Fibroblast of skin of left biceps (primary cell): ENCODE measurements around the gene SLC36A4.
"Not testable (repeated sequence)": the region's sequence is repeated elsewhere in the genome, so short reads cannot be mapped to it uniquely, and the experiment has no call there.

ENCODE experiments used
- DNase-seq, 2 experiments: peaks; one replicate each; pipeline ENCODE4 v3.0.0-alpha.2; 2013; ENCODE audit warnings: low read depth in 2 of 2

The SLC36A4 gene

DNA sequence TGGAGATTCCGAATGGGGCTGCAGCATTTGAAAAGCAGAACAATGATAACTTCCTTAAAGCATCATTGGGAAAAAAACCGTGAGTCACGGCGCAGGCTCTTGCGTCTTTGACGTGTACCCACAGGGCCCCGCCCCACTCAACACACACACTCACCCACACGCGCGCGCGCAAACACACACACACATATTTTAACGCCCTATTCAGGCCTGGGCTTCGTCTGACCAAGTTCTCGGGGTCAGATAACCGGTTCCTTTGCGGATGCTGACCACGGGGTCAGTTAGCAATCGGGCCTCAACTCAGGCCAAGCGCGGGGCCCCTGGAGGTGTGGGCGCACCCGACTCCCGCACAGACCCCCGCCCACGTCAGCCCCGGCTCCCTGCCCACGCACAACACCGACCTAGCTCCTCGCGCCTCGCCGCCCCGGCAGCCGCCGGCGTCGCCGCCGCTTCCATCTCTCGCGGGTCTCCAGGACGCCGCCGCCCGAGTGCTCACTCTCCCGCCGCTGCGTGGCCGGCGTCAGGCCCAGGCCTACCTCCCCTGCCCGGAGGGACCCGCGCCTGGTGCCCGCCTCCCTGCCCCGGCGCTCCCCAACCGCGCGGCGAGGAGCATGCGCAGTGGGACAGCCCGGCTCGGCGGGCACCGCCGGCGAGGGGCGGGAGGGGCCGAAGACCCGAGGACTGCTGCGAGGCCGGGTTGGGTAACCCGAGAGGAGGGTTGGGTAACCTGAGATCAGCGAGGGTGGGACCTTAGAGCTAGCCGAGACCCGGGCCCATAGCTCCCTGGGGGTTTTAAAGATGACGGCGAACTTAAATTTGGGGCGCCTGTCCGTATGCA lies at the start of gene SLC36A4:
Gene SLC36A4, minus strand, starts transcription at position 612 of the 835 bp plus-strand sequence. Its CDS starts 159 bp downstream, at position 453.
- peak; percentile 81 to 82 for DNase-seq

DNA sequence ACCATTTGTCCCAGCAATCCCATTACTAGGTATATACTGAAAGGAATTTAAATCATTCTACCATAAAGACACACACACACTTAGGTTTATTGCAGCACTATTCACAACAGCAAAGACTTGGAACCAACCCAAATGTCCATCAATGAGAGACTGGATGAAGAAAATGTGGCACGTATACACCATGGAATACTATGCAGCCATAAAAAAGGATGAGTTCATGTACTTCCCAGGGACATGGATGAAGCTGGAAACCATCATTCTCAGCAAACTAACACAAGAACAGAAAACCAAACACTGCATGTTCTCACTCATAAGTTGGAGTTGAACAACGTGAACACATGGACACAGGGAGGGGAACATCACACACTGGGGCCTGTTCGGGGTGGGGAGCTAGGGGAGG lies 49.0 kb upstream of the SLC36A4 start:
- DNase-seq: not testable (repeated sequence)

- DNase-seq: no peak
These were observed 46.2 kb upstream of the SLC36A4 start for GRCh38 chr11:93244018-93244417.

DNA sequence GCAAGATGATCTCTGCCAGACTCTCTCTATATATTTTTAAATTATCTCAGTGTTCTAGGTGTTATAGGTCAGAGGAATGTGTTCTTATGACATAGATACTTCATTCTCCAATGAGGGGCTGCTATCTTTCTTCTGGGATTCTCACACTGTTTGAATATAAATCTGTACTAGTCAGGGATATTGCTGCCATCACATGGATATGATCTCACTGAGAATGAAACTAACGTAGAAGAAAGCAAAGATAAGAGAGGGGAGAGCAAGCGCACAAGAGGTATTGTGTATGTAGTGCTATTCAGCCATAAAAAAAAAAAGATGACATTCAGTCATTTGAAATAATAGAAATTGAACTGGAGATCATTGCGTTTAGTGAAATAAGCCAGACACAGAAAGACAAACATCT lies 42.2 kb upstream of the SLC36A4 start:
- no peak for DNase-seq

DNA sequence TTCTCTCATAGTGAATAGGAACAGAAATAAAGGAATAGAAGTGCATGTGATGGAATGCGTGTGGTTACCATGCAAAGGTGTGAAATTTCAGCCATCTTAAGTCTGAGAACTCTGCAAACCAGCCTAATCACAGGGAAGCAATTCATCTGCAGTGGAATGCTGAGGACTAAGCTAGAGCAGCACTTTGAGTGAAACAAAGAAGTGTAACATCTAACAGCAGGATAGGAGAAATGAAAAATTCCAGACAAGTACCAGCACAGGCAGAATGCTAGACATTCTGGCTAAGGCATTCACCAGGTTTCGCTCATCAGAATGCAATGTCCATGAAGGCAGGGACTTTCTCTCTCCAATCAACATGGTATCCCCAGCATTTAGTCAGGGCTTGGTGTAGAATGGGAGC lies 41.2 kb upstream of the SLC36A4 start:
- DNase-seq: no peak

DNA sequence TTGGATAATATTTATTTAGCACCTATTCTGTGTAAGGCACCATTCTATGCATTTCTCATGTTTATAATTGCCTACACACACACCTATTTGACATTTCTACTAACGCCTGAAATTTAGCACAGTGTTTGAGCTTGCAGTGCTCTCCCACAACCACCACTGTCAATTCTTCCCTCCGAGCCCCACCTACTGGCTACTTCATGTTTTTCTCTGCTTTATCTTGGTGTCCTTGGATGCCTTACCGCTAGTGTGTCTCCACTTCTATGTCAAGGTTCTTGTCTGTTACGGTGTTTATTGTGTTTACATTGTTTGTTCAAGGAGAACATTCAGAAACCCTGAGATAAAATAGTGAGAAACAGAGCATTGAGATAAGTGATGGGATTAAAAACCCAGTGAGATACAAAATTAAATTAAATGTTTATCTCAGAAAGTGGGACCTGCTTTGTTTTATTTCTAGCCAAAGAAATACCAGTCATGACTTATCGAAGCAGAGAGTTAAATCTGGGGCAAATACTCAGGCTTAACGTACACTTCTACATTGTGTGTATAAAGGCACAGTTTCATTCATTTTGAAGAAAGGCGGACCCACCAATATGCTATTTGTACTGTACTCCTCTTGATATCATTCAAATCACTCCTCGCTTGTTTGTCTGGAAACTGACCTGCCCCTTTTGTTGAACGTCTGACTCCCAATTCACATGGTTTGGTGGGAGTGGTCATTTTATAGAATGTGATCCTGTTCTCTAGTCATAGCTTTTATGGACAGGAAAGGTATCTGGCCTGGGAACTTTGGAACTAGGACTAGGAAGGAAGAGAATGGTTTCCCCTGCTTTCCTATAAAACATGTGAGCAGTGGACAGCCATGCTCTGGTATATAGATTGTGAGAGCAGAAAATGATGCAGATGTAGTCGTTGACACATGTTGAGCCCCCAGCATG lies 39.2 kb upstream of the SLC36A4 start:
- peak in 1 of 2 experiments; percentile 9 for DNase-seq

- peak; percentile 35 to 38 for DNase-seq
These were observed 36.9 kb upstream of the SLC36A4 start for GRCh38 chr11:93234602-93235207.

- no peak for DNase-seq
These were observed 32.1 kb upstream of the SLC36A4 start for GRCh38 chr11:93229876-93230275.

DNA sequence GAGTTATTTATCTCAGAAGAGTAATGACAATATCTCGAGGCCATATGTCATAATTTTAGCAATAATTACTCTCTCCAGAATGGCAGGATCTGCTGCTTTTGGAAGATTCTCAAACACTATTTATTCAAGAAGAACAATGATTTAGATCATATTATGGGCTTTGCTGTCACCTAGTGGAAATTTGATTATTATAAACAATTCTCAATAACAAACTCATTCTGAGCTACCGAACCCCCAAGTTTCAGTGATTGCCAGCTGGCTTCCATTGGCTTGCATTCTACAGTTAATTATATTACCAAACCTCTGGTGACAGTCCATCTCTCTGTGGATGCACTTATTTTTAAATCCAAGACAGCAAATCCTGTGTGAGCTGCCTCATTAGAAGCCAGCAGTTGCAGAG lies 27.9 kb upstream of the SLC36A4 start:
- no peak for DNase-seq

- DNase-seq: no peak
These were observed 23.7 kb upstream of the SLC36A4 start for GRCh38 chr11:93221539-93221938.

- no peak for DNase-seq
These were observed 22.3 kb upstream of the SLC36A4 start for GRCh38 chr11:93220078-93220477.

DNA sequence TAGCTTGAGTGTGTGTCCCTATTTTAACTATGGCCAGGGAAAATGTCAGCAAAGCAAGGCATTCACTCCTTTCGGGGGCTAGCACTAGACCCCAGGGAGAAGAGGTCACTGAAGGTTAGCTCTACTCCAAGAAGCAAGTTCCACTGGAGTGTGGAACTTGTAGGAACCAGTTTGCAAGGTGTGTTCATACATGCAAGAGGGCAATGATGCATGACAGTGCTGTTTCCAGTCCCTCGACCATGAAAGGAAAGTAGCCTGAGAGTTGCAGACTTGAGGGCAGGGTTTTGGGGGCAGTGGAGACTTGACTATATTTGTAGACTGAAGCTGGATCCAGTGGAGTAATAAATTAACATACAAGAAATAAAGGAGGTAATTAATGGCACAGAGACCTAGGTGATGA lies 21.6 kb upstream of the SLC36A4 start:
- DNase-seq: no peak

GRCh38 chr11:93216511-93217101 lies 18.8 kb upstream of the SLC36A4 start:
- DNase-seq: no peak

- no peak for DNase-seq
These were observed 15.8 kb upstream of the SLC36A4 start for GRCh38 chr11:93213622-93214021.

GRCh38 chr11:93212094-93212493 lies 14.3 kb upstream of the SLC36A4 start:
- DNase-seq: no peak

- DNase-seq: no peak
These were observed 11.7 kb upstream of the SLC36A4 start for GRCh38 chr11:93209466-93209865.

DNA sequence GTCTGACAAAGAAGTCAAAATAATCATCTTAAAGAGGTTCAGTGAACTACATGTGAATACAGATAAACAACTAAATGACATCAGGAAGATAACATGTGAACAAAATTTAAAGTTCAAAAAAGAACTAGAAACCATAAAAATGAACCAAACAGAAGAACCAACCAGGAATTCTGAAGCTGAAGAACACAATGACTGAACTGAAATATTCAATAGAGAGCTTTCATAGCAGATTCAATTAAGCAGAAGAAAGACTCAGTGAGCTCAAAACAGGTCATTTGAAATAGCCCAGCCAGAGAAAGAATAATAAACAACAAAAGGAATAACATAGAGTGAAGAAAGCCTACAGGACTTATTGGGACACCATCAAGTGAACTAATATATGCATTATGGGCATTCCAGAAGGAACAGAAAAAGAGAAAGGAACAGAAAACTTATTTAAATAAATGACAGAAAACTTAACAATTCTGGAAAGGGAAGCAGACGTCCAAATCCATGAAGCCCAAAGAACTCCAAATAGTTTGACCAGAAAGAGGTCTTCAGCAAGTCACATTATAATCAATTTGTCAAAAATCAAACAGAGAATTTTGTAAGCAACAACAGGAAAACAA lies 11.0 kb upstream of the SLC36A4 start:
- no peak for DNase-seq

DNA sequence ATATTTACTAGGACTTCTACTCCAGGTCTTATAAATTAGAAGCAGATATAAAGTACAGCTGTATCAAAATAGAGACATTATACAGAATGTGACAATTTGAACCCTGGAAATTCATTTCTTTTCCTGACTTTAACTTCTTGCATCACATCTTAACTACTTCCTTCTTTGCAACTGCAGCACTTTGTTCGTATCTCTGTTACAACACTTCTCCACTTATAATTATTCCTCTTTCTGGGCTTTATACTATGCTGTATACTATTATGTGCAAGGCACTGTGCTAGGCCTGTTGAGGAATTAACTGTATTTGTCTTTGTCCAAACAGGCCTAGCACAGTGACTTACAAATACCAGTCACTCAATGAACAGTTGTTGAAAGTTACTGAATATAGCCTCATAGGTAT lies 1.8 kb upstream of the SLC36A4 start:
- DNase-seq: no peak

DNA sequence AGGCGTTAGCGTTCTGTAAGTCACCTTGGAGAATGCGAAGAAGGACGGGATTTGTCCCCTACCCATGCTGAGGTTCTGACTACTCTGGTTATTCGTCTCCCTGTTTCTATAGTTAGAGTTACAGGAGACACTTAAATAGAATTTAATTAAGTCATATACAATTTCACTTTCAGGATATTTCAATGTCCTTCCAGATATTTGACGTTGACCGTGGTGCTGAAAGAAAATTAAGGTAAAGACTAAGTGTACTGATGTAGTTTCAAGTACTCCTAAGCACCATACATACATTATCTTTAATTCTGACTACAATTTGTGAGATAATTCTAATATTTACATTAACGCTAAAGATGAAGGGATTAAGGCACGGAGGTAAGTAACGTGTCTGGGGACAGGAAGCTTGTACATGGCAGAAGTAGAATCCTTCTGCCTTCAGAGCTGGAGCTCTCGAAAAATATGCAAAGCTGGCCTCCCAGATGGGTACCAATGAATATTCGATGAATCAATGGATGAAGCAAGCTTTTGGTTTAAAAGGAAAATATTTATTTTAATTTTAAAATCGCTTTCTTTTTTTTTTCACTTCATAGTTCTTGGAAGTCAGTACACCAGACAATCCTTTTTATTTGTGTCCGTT lies 539 bp upstream of the SLC36A4 start:
- DNase-seq: no peak

DNA sequence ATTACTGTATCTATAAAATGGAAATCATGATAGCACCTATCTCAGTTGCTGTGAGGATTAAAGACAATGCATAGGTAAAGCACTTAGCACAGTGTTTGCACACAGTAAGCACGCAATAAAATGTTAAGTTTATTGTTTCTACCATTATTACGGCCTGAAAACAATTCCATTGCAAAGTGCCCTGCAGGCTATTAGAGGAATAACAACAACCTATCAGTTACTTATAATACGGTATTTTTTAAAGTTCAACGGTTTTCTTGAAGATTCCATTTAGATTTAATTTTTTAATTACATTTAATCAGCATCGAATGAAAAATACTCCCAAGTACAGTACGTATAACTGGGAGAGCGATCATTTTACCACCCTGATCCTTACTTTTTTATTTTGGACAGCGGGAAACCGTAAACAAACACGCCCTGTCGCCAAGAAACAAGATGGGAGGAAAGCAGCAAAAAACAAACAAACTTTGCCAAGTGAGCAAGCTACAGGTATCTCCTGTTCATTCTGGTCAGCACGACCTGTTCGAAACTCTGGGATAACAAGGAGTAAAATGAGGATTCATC lies 893 bp downstream of the SLC36A4 start:
- DNase-seq: no peak
